GM19395 (cell line): ENCODE data around the gene SLC36A4.
"Not testable (repeated sequence)": the region's sequence is repeated elsewhere in the genome, so short reads cannot be mapped to it uniquely, and the experiment has no call there.

Source experiments
- ATAC-seq: cut with Tn5 transposase; IDR thresholded peaks from one replicate; pipeline ENCODE4 v1.9.1; 2021; ENCODE audit warnings: mild to moderate bottlenecking, moderate library complexity; ENCODE audit not compliant: unreplicated experiment

The SLC36A4 gene

GRCh38 chr11:93197380-93198214 lies at the start of gene SLC36A4:
SLC36A4 (minus strand) TSS chr11:93197991; CDS start chr11:93197832, 159 bp downstream.
- ATAC-seq, result peak; percentile 90

- not testable (repeated sequence) for ATAC-seq
These were observed 49.0 kb upstream of the SLC36A4 start for GRCh38 chr11:93246790-93247189.

DNA sequence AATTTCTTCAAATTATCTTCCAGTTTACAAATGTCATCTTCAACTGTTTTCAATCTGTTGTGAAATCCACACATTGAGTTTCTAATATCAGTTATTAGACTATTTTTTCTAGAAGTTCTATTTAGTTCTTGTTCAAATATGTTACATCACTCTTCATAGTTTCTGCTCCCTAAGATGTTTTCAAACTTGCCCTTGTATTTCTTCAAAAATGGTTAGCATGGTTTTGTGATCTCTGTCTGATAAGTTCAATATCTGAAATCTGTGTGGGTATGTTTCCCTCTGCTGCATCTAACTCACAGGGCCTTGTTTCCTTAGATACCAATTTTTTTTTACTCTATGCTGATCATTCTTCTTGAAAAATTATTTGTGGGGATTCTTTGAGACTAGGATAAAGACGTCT lies 46.2 kb upstream of the SLC36A4 start:
- ATAC-seq, result no peak

GRCh38 chr11:93239966-93240365 lies 42.2 kb upstream of the SLC36A4 start:
- ATAC-seq, result no peak

DNA sequence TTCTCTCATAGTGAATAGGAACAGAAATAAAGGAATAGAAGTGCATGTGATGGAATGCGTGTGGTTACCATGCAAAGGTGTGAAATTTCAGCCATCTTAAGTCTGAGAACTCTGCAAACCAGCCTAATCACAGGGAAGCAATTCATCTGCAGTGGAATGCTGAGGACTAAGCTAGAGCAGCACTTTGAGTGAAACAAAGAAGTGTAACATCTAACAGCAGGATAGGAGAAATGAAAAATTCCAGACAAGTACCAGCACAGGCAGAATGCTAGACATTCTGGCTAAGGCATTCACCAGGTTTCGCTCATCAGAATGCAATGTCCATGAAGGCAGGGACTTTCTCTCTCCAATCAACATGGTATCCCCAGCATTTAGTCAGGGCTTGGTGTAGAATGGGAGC lies 41.2 kb upstream of the SLC36A4 start:
- ATAC-seq, result no peak

- ATAC-seq, result peak; percentile 65
These were observed 39.2 kb upstream of the SLC36A4 start for GRCh38 chr11:93236741-93237675.

GRCh38 chr11:93234602-93235207 lies 36.9 kb upstream of the SLC36A4 start:
- ATAC-seq, result peak; percentile 98

GRCh38 chr11:93229876-93230275 lies 32.1 kb upstream of the SLC36A4 start:
- no peak for ATAC-seq

GRCh38 chr11:93225662-93226061 lies 27.9 kb upstream of the SLC36A4 start:
- ATAC-seq, result no peak

DNA sequence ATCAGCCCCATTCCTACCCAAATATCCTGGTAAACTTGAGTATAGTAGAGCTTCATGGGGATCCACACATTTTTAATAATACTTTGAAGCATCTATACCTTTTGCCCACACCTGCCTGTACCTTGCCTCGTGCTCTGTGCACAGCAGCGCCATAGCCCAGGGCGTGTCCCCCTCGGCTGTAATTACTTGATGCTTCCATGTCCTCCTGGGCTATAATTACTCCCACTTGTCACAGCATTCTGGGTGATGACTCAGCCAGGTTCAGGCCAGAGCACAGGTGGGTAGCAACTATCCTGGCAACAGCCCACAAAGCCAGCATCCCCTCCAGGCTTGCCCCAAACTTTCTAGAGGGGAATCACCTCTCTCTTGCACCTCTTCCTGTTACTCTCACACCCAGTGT lies 23.7 kb upstream of the SLC36A4 start:
- no peak for ATAC-seq

- ATAC-seq, result no peak
These were observed 22.3 kb upstream of the SLC36A4 start for GRCh38 chr11:93220078-93220477.

DNA sequence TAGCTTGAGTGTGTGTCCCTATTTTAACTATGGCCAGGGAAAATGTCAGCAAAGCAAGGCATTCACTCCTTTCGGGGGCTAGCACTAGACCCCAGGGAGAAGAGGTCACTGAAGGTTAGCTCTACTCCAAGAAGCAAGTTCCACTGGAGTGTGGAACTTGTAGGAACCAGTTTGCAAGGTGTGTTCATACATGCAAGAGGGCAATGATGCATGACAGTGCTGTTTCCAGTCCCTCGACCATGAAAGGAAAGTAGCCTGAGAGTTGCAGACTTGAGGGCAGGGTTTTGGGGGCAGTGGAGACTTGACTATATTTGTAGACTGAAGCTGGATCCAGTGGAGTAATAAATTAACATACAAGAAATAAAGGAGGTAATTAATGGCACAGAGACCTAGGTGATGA lies 21.6 kb upstream of the SLC36A4 start:
- peak; percentile 61 for ATAC-seq

DNA sequence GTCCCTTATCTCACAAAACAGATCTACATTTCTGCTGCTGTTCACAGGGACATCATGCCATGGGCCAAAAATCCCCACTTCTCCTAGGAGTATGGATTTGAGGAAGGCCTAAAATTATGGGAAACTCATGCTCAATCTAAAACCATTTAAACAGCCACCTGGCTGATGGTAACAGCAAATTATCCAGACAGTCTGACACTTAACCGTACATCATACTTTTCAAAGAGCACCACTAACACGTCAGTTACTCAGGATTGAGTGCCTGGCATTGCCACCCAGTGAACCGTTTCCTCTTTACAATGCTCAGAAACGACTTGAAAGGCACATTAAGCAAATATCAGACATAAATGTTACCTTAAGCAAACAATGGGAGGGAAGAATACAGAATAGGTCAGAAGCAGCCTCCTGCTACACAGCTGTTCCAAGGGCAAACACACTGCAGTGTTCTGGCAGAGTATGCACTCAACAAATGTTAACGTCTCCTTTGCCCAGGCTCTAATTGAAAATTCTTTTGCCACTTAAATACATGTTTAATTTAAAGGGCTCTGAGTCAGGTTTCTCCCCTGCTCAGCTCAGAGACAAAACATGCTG lies 18.8 kb upstream of the SLC36A4 start:
- ATAC-seq, result no peak

DNA sequence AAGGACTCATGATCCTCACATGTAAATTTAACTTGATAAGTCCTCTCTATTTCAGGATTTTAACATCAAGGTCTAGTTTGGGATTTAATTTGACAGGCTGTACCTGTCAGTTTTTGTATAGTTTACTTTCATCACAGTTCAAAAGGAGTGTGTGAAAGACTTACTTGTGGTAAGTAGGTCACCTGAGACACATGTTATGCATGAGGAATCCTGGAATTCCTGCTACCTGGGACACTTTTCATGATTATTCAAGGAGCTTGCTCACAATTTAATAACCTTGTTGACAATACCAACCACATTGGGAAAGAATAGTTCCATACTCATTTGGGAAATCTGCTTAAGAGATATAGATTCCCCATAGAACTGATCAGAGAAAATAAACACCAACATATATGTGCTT lies 15.8 kb upstream of the SLC36A4 start:
- no peak for ATAC-seq

DNA sequence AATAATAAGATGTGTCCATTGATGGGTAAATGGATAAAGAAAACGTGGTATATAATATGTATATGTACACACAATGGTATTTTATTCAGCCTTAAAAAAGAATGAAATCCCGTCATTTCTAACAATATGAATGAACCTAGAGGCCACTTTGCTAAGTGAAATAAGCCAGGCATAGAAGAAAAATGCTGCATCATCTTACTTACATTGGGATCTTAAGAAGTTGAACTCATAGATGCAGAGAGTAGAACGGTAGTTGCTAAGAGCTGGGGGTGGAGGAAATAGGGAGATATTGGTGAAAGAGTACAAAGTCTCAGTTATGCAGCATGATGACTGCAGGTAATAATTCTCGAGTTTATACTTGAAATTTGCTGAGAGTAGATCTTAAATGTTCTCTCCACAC lies 14.3 kb upstream of the SLC36A4 start:
- ATAC-seq, result no peak

DNA sequence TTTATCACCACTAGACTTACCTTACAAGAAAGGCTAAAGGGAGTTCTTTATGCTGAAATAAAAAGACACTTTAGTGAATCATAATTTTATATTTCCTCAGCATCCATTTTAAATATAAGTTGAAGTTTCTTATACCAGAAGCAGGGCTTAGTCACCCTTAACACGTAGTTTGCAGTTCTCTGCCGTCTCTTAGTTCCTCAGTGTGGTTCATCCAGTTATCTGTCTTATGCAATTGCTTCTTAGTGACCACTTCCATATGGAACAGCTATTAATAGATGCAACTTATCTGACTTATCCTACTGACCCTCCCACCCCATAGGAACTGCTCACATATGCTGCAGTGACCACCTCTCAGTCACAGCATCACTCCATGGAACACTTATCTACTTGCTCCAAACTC lies 11.7 kb upstream of the SLC36A4 start:
- ATAC-seq, result no peak

DNA sequence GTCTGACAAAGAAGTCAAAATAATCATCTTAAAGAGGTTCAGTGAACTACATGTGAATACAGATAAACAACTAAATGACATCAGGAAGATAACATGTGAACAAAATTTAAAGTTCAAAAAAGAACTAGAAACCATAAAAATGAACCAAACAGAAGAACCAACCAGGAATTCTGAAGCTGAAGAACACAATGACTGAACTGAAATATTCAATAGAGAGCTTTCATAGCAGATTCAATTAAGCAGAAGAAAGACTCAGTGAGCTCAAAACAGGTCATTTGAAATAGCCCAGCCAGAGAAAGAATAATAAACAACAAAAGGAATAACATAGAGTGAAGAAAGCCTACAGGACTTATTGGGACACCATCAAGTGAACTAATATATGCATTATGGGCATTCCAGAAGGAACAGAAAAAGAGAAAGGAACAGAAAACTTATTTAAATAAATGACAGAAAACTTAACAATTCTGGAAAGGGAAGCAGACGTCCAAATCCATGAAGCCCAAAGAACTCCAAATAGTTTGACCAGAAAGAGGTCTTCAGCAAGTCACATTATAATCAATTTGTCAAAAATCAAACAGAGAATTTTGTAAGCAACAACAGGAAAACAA lies 11.0 kb upstream of the SLC36A4 start:
- no peak for ATAC-seq

- no peak for ATAC-seq
These were observed 1.8 kb upstream of the SLC36A4 start for GRCh38 chr11:93199616-93200015.

- ATAC-seq, result peak; percentile 1
These were observed 539 bp upstream of the SLC36A4 start for GRCh38 chr11:93198215-93198845.

GRCh38 chr11:93196816-93197379 lies 893 bp downstream of the SLC36A4 start:
- ATAC-seq, result peak; percentile 43
